IPS-18a (cell line): Measurements from ENCODE around the gene FBXO8.
A peak's percentile ranks its signal among the peaks of the same experiment; 100 is the strongest.

Experiments used
- H3K27ac ChIP-seq: one replicate; pipeline ENCODE4 v1.5.1; 2013; ENCODE audit warnings: low read length
- H3K27me3 ChIP-seq: one replicate; pipeline ENCODE4 v1.6.1; 2013; ENCODE audit warnings: mild to moderate bottlenecking, low read length; ENCODE audit not compliant: control insufficient read depth, insufficient read depth
- H3K36me3 ChIP-seq: one replicate; pipeline ENCODE4 v1.6.1; 2013; ENCODE audit warnings: low read depth, low read length; ENCODE audit not compliant: control insufficient read depth
- H3K4me1 ChIP-seq: one replicate; pipeline ENCODE4 v1.6.1; 2013; ENCODE audit warnings: low read depth, low read length; ENCODE audit not compliant: control insufficient read depth
- H3K4me3 ChIP-seq: one replicate; pipeline ENCODE4 v1.5.1; 2013; ENCODE audit warnings: low read length
- H3K9ac ChIP-seq: one replicate; pipeline ENCODE4 v1.6.1; 2013; ENCODE audit warnings: mild to moderate bottlenecking, low read length, moderate library complexity
- H3K9me3 ChIP-seq: one replicate; pipeline ENCODE4 v1.6.1; 2013; ENCODE audit warnings: low read depth, low read length; ENCODE audit not compliant: control insufficient read depth

FBXO8 gene

DNA sequence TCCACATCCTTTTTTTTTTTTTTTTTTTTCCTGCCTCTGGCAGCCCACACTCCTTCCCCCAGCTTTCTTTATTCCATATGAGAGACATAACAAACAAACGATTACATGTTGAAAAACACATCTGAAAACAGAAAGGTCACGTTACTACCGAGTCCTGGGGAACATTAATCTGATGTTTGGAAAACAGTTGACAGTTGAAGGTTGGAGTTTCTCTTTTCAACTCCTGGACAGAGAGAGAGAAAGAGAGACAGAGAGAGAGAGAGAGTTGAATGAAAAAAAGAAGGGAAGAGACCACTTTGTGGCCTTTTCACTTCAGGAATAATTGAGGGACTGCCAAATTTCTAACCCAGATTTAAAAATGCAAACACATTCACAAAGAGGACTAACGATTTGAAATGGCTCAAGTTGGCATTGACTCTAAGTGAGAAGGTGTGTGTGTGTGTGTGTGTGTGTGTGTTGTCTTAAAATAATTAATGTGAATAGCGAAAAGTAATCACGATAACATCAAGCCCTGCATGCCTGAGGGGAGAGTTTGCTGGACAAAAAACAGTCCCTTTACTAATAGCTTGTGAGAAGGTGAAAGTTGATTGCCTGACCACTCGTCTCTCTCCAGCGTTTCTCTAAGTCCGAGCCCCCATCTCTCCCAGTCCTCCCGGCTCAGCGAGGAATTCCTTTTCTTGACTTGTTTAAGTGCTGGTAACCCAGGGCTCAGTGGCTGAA is 67.3 kb downstream of the FBXO8 start:
- no peak overlapping the region for H3K27ac ChIP-seq
- H3K4me1 ChIP-seq, result peaks cover 20% of the 10 kb centered on the region
- no peak overlapping the region for H3K4me3 ChIP-seq
- no peaks in the 10 kb centered on the region for H3K9me3 ChIP-seq
- H3K36me3 ChIP-seq, result no peaks in the 10 kb centered on the region
- no peak overlapping the region for H3K9ac ChIP-seq
- H3K27me3 ChIP-seq, result peaks cover 100% of the 10 kb centered on the region

DNA sequence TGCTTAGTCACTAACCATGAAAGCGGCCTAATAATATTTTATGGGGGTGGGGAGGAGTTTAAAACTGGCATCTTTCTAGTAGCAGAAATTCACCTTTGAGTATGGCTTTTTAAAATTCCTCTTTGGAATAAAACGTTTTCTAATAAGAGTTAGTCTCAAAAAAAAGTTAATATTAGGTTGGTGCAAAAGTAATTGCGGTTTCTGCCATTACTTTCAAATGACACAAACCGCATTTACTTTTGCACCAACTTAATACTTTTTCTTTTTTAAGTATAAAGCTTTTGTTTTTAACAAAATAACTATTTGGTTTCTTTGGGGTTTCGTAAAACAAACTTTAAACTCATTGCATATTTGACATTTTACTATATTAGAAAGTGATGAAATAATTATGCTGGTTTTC is 68.4 kb downstream of the FBXO8 start:
- Histone ChIP-seq H3K4me3 (peak overlapping the region; percentile 48), H3K9ac (no peak overlapping the region), H3K36me3 (no peaks in the 10 kb centered on the region), H3K9me3 (no peaks in the 10 kb centered on the region), H3K4me1 (peaks cover 20% of the 10 kb centered on the region), H3K27ac (no peak overlapping the region), H3K27me3 (peaks cover 100% of the 10 kb centered on the region)

DNA sequence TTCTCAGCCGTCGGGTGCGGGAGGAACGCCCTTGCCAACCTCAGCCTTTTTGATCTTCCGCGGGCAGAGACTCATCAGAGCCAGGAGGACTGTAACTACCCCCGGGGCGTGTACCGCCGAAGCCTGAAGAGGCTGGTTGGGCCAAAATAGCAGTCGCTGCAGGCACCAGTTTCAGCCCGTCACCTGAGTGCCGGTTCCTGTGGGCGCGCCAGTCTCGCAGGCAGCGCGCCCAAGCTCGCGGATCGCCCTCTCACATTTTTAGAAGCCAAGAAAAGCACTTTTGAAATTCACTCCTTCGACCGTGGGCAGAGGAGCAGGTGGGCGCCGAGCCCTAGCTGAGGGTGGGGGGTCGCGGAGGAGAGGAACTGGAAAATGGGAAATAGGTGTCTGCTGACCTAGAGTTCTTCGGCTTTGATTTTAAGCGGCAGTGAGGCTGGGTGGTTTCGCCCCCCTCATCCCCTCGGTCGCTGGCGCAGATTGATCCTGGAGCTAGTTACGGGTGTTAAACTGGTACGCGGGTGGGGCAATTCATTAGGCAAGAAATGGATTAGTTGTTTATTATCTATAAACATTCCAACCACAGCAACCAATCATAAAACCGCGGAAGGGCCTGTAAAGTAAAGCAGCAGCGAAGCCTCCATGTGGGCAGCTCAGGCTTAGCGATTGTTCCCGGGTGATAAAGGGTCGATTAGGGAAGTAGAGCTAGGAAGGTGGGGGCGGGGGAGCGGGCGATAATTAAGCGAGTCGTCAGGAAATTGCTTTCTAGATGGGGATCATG is 69.2 kb downstream of the FBXO8 start:
- H3K27ac ChIP-seq, result no peak overlapping the region
- peak overlapping the region; percentile 48 for H3K4me3 ChIP-seq
- no peaks in the 10 kb centered on the region for H3K9me3 ChIP-seq
- peaks cover 20% of the 10 kb centered on the region for H3K4me1 ChIP-seq
- H3K9ac ChIP-seq, result no peak overlapping the region
- H3K27me3 ChIP-seq, result peaks cover 100% of the 10 kb centered on the region
- H3K36me3 ChIP-seq, result no peaks in the 10 kb centered on the region

DNA sequence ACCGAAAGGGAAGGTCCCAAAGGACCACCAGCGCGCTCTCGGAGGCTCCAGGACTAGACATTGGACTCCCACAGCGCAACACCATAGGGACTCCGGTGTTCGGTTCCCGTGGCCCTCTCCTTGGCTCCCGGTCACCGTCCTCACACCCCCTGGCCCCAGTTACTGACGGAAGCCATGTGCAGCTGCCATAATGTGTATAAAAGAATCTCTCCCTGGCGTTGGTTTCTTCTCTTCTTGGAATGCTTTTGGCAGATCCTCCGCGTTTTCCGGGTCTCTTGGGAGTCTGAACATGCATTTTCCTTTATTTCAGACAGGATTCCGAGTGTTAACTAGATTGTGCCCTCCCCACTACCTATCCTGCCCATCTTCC is 69.8 kb downstream of the FBXO8 start:
- no peak overlapping the region for H3K9ac ChIP-seq
- H3K27me3 ChIP-seq, result peaks cover 99% of the 10 kb centered on the region
- peak overlapping the region; percentile 48 for H3K4me3 ChIP-seq

DNA sequence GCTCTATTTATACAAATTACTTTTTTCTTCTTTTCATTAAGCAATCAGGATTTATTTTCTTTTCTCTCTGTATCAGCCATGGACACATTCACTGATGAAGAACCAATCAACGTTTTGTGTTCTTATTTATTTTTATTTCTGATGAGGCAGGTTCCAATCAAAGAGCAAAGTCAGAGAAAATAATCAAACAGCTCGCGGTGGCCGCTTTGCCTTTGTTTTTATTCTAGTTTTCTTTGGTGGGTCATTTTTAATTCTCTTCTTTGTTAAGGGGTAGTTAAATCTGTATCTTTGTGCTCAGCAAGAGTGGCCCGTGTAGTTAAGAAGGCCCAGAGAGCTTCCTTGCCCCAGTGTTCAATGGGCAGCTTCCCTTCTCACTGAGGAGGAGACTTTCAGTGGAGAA is 71.4 kb downstream of the FBXO8 start:
- Histone ChIP-seq H3K36me3 (no peaks in the 10 kb centered on the region), H3K27ac (no peak overlapping the region), H3K4me1 (peaks cover 11% of the 10 kb centered on the region), H3K27me3 (peaks cover 82% of the 10 kb centered on the region), H3K4me3 (no peak overlapping the region), H3K9me3 (no peaks in the 10 kb centered on the region), H3K9ac (no peak overlapping the region)

More for the DNA sequence above, 69.8 kb downstream of the FBXO8 start:
- no peaks in the 10 kb centered on the region for H3K36me3 ChIP-seq
- no peaks in the 10 kb centered on the region for H3K9me3 ChIP-seq
- peaks cover 20% of the 10 kb centered on the region for H3K4me1 ChIP-seq
- H3K27ac ChIP-seq, result no peak overlapping the region

DNA sequence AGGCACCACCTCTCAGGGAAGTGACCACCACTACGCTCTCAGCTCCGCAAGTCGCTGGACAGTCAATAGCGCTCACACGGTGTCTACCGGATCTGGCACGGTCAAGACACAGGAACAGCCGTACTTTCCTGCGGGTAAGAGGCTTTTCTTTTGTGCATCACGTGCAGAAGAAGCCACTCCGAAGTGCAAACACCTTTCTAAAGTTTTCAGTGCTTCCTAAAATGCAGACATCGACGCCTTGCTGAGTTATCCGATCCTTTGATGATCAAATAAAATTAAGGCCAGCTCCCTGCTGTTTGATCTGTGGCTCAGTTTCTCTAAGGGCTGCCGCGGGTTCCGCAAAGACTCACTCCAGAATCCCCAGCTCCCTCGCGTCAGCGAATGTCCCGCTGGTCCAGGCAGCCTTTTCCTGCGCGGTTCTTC is 71.8 kb downstream of the FBXO8 start:
- no peak overlapping the region for H3K27ac ChIP-seq
- no peaks in the 10 kb centered on the region for H3K9me3 ChIP-seq
- peaks cover 11% of the 10 kb centered on the region for H3K4me1 ChIP-seq
- H3K27me3 ChIP-seq, result peaks cover 78% of the 10 kb centered on the region
- H3K4me3 ChIP-seq, result no peak overlapping the region
- H3K9ac ChIP-seq, result no peak overlapping the region
- H3K36me3 ChIP-seq, result no peaks in the 10 kb centered on the region

DNA sequence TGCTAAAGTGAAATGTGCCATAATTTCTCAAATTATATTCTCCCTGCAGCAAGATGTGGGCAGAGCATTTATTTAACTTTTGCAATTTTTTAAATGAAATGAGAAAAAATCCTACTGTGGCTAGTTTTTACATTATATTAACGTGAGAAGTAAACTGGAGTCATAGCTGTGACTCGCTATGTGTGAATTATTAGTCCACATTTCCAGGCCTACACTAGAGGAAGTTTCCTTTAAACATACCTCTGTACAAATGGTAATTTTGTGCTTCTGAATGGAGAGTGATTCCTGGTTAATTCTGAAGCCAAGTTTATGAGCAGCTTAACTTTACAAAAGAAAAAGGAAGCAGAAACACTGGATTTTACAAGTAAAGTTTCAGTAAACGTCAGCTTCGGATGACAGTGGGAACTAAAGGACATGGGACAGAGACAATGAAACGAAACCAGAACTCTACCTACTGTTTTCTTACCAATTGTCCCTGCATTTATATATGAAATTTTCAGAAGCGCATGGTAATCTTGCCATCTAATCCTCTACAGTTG is 72.4 kb downstream of the FBXO8 start:
- no peak overlapping the region for H3K9ac ChIP-seq
- no peaks in the 10 kb centered on the region for H3K36me3 ChIP-seq
- H3K4me1 ChIP-seq, result peaks cover 9% of the 10 kb centered on the region
- H3K9me3 ChIP-seq, result no peaks in the 10 kb centered on the region
- peaks cover 72% of the 10 kb centered on the region for H3K27me3 ChIP-seq
- no peak overlapping the region for H3K27ac ChIP-seq
- H3K4me3 ChIP-seq, result no peak overlapping the region

DNA sequence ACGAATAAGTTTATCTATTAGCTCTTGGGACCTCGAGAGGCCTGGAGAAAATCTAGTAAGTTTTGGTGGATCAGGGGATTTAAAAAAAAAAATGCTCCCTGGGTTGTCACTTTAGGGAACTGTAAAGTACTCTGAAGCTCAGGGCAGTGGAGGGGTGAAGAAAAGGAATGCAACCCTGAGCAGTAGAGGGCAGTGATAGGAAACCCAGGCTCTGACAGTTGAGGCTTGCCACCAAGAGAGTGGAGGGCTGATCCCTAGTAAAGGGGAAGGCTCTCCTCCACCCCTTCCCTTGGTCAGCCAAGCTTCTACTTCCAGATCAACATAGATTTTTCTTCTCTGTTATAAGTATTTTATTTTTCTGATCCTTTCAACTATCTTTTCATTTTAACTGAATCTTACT is 73.1 kb downstream of the FBXO8 start:
- H3K4me1 ChIP-seq, result peaks cover 9% of the 10 kb centered on the region
- no peak overlapping the region for H3K9ac ChIP-seq
- peaks cover 65% of the 10 kb centered on the region for H3K27me3 ChIP-seq
- H3K4me3 ChIP-seq, result no peak overlapping the region
- H3K27ac ChIP-seq, result no peak overlapping the region
- no peaks in the 10 kb centered on the region for H3K9me3 ChIP-seq
- H3K36me3 ChIP-seq, result no peaks in the 10 kb centered on the region

DNA sequence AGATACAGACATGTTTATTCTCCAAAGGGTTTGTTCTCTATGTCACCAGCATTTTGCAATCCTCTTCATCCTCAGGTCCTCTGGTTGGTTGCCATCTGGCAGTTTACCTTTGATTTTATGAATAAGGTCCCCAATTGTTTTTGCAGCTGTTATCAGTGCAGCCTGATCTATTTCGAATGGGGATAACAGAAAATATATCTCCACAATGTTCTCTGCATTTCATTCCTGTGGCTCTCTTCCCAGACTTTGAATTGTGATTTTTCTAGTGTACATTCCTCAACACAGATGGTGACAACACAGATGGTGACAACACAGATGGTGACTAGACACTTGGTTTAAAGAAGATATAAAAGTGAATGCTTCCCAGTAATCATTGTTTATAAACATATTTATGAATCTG is 74.1 kb downstream of the FBXO8 start:
- Histone ChIP-seq H3K27me3 (peaks cover 55% of the 10 kb centered on the region), H3K9me3 (no peaks in the 10 kb centered on the region), H3K9ac (no peak overlapping the region), H3K4me1 (peaks cover 9% of the 10 kb centered on the region), H3K4me3 (no peak overlapping the region), H3K36me3 (no peaks in the 10 kb centered on the region), H3K27ac (no peak overlapping the region)

DNA sequence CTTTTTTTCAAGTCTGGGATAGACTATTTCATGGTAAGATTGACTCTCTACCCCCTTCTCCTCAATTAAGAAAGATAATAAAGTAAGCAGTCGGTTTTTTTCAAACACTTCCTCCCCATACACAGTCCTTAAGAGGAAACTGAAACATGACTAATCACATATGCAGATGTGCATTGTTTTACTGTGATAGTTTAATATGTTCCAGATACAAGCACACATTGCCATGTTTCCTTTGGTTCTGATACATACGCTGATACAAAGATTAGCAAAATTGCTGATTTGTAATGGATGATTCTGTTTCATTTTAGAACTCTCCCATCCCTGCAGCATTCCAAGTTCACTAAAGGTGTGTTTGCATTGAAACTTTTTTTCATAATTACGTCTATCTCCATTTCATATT is 76.1 kb downstream of the FBXO8 start:
- peaks cover 35% of the 10 kb centered on the region for H3K27me3 ChIP-seq
- H3K4me3 ChIP-seq, result no peak overlapping the region
- no peaks in the 10 kb centered on the region for H3K36me3 ChIP-seq
- H3K4me1 ChIP-seq, result peaks cover 8% of the 10 kb centered on the region
- H3K9ac ChIP-seq, result no peak overlapping the region
- no peak overlapping the region for H3K27ac ChIP-seq
- H3K9me3 ChIP-seq, result no peaks in the 10 kb centered on the region

DNA sequence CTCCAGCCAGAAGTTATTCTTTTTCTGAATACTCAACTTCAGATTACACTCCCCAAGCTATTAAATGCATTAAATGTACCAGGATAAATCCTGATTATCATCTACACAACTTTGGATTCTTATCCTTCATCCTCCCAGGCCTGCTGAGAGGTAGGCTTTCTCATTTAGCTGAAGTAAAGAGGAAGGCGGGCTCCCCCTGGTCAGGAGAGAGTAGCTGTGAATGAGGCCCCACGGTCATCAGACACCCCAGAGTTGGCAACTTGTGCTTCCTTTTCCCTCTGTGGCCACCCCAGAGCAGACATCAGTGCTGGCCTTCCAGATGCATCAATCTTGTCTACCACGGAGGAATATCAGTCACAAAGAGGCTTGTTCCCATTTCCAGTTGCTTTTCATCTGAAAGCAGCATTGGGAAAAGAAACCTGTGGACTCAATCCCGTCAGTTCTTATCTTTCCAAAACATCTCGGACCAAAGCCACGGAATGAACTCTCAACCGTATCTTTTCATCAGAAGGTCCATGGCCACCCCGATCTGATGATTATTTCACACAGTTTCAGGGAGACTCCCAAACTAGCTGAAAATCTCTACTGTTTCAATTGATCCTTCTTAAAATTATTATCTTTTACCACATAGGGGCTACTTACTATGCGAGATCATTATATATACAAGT is 79.2 kb downstream of the FBXO8 start:
- Histone ChIP-seq H3K4me3 (no peak overlapping the region), H3K27me3 (peaks cover 4% of the 10 kb centered on the region), H3K9me3 (no peaks in the 10 kb centered on the region), H3K27ac (no peak overlapping the region), H3K9ac (no peak overlapping the region), H3K4me1 (peaks cover 3% of the 10 kb centered on the region), H3K36me3 (no peaks in the 10 kb centered on the region)
